C4-2B (cell line): ENCODE results near the gene MMS19.

Experiments used
- H3K27ac ChIP-seq: fragments of 450-650 bp; 2 replicates; pipeline ENCODE4 v1.5.1; 2017
- CTCF ChIP-seq: fragments of 450-650 bp; conservative IDR thresholded peaks from 2 replicates; pipeline ENCODE4 v1.5.1; 2017; ENCODE audit warnings: mild to moderate bottlenecking
- ZFX ChIP-seq: fragments of 450-650 bp; IDR thresholded peaks from 2 replicates; pipeline ENCODE4 v1.6.1; 2017

Gene MMS19

GRCh38 chr10:97411406-97411805 lies 86.8 kb downstream of the MMS19 start:
- no peak overlapping the region for H3K27ac ChIP-seq
- no peak for TF ChIP-seq ZFX
- TF ChIP-seq CTCF = no peak

- H3K27ac ChIP-seq = peak overlapping the region; percentile 15
- TF ChIP-seq ZFX (no peak), CTCF (no peak)
These were observed 89.7 kb downstream of the MMS19 start for GRCh38 chr10:97408496-97408992.
